Measurements from ENCODE around the gene S100A1.

DNA sequence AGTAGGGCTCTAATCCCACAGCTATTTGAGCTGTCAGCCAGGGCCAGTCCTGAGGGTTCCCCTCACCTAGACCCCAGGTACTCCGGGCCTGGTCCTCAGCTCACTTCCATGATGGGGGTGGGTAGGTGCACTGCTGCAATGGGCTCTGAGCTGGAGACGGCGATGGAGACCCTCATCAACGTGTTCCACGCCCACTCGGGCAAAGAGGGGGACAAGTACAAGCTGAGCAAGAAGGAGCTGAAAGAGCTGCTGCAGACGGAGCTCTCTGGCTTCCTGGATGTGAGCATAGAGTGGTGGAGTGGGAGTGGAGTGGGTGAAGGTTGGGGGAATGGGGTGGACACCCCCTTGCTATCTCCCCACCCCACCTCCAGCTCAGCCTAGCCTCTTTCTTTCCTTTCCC is 2.1 kb downstream of the S100A1 start:
- TF ChIP-seq CTCF (CRISPR knock-in tag; IDR thresholded peaks at IDR 0.05) (no peak), CREB3 (CRISPR knock-in tag; IDR thresholded peaks at IDR 0.05) (no peak), CHD2 (IDR thresholded peaks at IDR 0.05; ENCODE audit: low read depth, low read length) (no peak), HCFC1 (IDR thresholded peaks at IDR 0.05; ENCODE audit: low read depth, low read length) (no peak), ZNF367 (CRISPR knock-in tag; IDR thresholded peaks at IDR 0.05; ENCODE audit: borderline replicate concordance) (no peak), CBFB (CRISPR knock-in tag; IDR thresholded peaks at IDR 0.05) (no peak), ZZZ3 (CRISPR knock-in tag; IDR thresholded peaks at IDR 0.05; ENCODE audit: borderline replicate concordance) (no peak), EP300 (IDR thresholded peaks at IDR 0.05; ENCODE audit: low read depth in 2 of 2, low read length in 2 of 2) (no peak), EP300 (CRISPR knock-in tag; IDR thresholded peaks at IDR 0.05; ENCODE audit: borderline replicate concordance) (no peak), ZNF263 (CRISPR knock-in tag; IDR thresholded peaks at IDR 0.05) (no peak), CEBPB (IDR thresholded peaks at IDR 0.05; ENCODE audit: borderline replicate concordance, low read depth, low read length) (no peak), POLR2A (IDR thresholded peaks at IDR 0.05; ENCODE audit: insufficient read depth in 1 of 2, low read depth in 2 of 2, low read length in 2 of 2) (no peak)
- TF ChIP-seq, protein P1, sequence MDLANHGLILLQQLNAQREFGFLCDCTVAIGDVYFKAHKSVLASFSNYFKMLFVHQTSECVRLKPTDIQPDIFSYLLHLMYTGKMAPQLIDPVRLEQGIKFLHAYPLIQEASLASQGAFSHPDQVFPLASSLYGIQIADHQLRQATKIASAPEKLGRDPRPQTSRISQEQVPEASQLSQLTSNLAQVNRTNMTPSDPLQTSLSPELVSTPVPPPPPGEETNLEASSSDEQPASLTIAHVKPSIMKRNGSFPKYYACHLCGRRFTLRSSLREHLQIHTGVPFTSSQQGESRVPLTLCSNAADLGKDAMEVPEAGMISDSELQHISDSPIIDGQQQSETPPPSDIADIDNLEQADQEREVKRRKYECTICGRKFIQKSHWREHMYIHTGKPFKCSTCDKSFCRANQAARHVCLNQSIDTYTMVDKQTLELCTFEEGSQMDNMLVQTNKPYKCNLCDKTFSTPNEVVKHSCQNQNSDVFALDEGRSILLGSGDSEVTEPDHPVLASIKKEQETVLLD (CRISPR knock-in tag; IDR thresholded peaks at IDR 0.05; ENCODE audit: low read depth): no peak
- TF ChIP-seq, protein P2, sequence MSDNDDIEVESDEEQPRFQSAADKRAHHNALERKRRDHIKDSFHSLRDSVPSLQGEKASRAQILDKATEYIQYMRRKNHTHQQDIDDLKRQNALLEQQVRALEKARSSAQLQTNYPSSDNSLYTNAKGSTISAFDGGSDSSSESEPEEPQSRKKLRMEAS (IDR thresholded peaks at IDR 0.05): no peak
